ENCODE results near the gene TIA1.
"Not testable (repeated sequence)": the region's sequence is repeated elsewhere in the genome, so short reads cannot be mapped to it uniquely, and the experiment has no call there.

Gene TIA1

GRCh38 chr2:70248181-70248847 lies at the start of gene TIA1:
Gene TIA1 (minus strand): TSS chr2:70248628. CDS start chr2:70248430, 198 bp downstream.
- in situ Hi-C loops (cut with MboI; ENCODE audit: low sequenced_read_pairs) = no loop called here

GRCh38 chr2:70297828-70298227 lies 49.4 kb upstream of the TIA1 start:
- in situ Hi-C loops (cut with MboI; ENCODE audit: low sequenced_read_pairs) = not testable (repeated sequence)

- in situ Hi-C loops (cut with MboI; ENCODE audit: low sequenced_read_pairs) = no loop called here
These were observed 35.2 kb upstream of the TIA1 start for GRCh38 chr2:70283500-70284191.

- in situ Hi-C loops (cut with MboI; ENCODE audit: low sequenced_read_pairs) = no loop called here
These were observed 34.0 kb upstream of the TIA1 start for GRCh38 chr2:70282439-70282838.

GRCh38 chr2:70280242-70280798 lies 31.9 kb upstream of the TIA1 start:
- in situ Hi-C loops (cut with MboI; ENCODE audit: low sequenced_read_pairs) = no loop called here

- in situ Hi-C loops (cut with MboI; ENCODE audit: low sequenced_read_pairs) = no loop called here
These were observed 21.9 kb upstream of the TIA1 start for GRCh38 chr2:70270323-70270722.

GRCh38 chr2:70269422-70270302 lies 21.2 kb upstream of the TIA1 start:
- in situ Hi-C loops (cut with MboI; ENCODE audit: low sequenced_read_pairs) = not testable (repeated sequence)

- in situ Hi-C loops (cut with MboI; ENCODE audit: low sequenced_read_pairs) = not testable (repeated sequence)
These were observed 18.5 kb upstream of the TIA1 start for GRCh38 chr2:70266925-70267324.

- in situ Hi-C loops (cut with MboI; ENCODE audit: low sequenced_read_pairs) = no loop called here
These were observed 13.1 kb upstream of the TIA1 start for GRCh38 chr2:70261501-70261900.

- in situ Hi-C loops (cut with MboI; ENCODE audit: low sequenced_read_pairs) = no loop called here
These were observed 10.1 kb upstream of the TIA1 start for GRCh38 chr2:70258532-70258875.

GRCh38 chr2:70255637-70256314 lies 7.3 kb upstream of the TIA1 start:
- in situ Hi-C loops (cut with MboI; ENCODE audit: low sequenced_read_pairs) = no loop called here

GRCh38 chr2:70250434-70250833 lies 2.0 kb upstream of the TIA1 start:
- in situ Hi-C loops (cut with MboI; ENCODE audit: low sequenced_read_pairs) = no loop called here

GRCh38 chr2:70247364-70248180 lies 856 bp downstream of the TIA1 start:
- in situ Hi-C loops (cut with MboI; ENCODE audit: low sequenced_read_pairs) = no loop called here

GRCh38 chr2:70243806-70244584 lies 4.4 kb downstream of the TIA1 start:
- in situ Hi-C loops (cut with MboI; ENCODE audit: low sequenced_read_pairs) = no loop called here

- in situ Hi-C loops (cut with MboI; ENCODE audit: low sequenced_read_pairs) = no loop called here
These were observed 5.9 kb downstream of the TIA1 start for GRCh38 chr2:70242552-70242951.

- in situ Hi-C loops (cut with MboI; ENCODE audit: low sequenced_read_pairs) = no loop called here
These were observed 7.1 kb downstream of the TIA1 start for GRCh38 chr2:70241340-70241739.

GRCh38 chr2:70240599-70240998 lies 7.8 kb downstream of the TIA1 start:
- in situ Hi-C loops (cut with MboI; ENCODE audit: low sequenced_read_pairs) = no loop called here

- in situ Hi-C loops (cut with MboI; ENCODE audit: low sequenced_read_pairs) = no loop called here
These were observed 14.5 kb downstream of the TIA1 start for GRCh38 chr2:70233926-70234325.

GRCh38 chr2:70226781-70227180 lies 21.6 kb downstream of the TIA1 start:
- in situ Hi-C loops (cut with MboI; ENCODE audit: low sequenced_read_pairs) = no loop called here
